H9 (cell line): ENCODE results near the gene SLC4A2. TPM values are rescaled to one million over a fixed set of nuclear protein-coding genes. Genes with fewer than 3 reads are reported as not detected.

Experiments
- DNase-seq: peaks from one replicate; pipeline ENCODE4 v3.0.0-alpha.2; 2017
- H2AFZ ChIP-seq: one replicate; pipeline ENCODE4 v1.6.1; 2013; ENCODE audit warnings: mild to moderate bottlenecking, low read length, control low read depth, moderate library complexity
- H2AK5ac ChIP-seq: 2 replicates; pipeline ENCODE4 v1.6.1; 2013; ENCODE audit warnings: low read length, control low read depth, mixed read lengths; ENCODE audit not compliant: insufficient read length
- H2BK120ac ChIP-seq: one replicate; pipeline ENCODE4 v1.6.1; 2013; ENCODE audit warnings: low read depth, mild to moderate bottlenecking, low read length, control low read depth, inconsistent platforms; ENCODE audit not compliant: poor library complexity, severe bottlenecking
- H2BK12ac ChIP-seq: 2 replicates; pipeline ENCODE4 v1.6.1; 2013; ENCODE audit warnings: low read length, control low read depth, mixed read lengths, low read depth; ENCODE audit not compliant: insufficient read length
- H2BK15ac ChIP-seq: 2 replicates; pipeline ENCODE4 v1.6.1; 2013; ENCODE audit warnings: low read depth, low read length, control low read depth
- H2BK20ac ChIP-seq: one replicate; pipeline ENCODE4 v1.6.1; 2013; ENCODE audit warnings: low read depth, mild to moderate bottlenecking, low read length, control low read depth, inconsistent platforms; ENCODE audit not compliant: poor library complexity, severe bottlenecking
- H2BK5ac ChIP-seq: 2 replicates; pipeline ENCODE4 v1.6.1; 2013; ENCODE audit warnings: low read length, control low read depth, mixed read lengths; ENCODE audit not compliant: insufficient read length
- H3K14ac ChIP-seq: 2 replicates; pipeline ENCODE4 v1.6.1; 2013; ENCODE audit warnings: low read length, control low read depth; ENCODE audit not compliant: insufficient read depth
- H3K18ac ChIP-seq: 2 replicates; pipeline ENCODE4 v1.6.1; 2013; ENCODE audit warnings: low read depth, mild to moderate bottlenecking, mixed read lengths, low read length, control low read depth; ENCODE audit not compliant: insufficient read length
- H3K23ac ChIP-seq: 2 replicates; pipeline ENCODE4 v1.6.1; 2013; ENCODE audit warnings: low read length, control low read depth, mixed read lengths, low read depth; ENCODE audit not compliant: insufficient read length
- H3K23me2 ChIP-seq: 2 replicates; pipeline ENCODE4 v1.6.1; 2013; ENCODE audit warnings: low read depth, mild to moderate bottlenecking, mixed read lengths, low read length, control low read depth; ENCODE audit not compliant: insufficient read length, poor library complexity, severe bottlenecking
- H3K27ac ChIP-seq: 2 replicates; pipeline ENCODE4 v1.5.1; 2013; ENCODE audit warnings: low read length, control low read depth, mixed read lengths, low read depth; ENCODE audit not compliant: insufficient read length
- H3K27me3 ChIP-seq: 2 replicates; pipeline ENCODE4 v1.6.1; 2013; ENCODE audit warnings: low read length, control low read depth, inconsistent platforms; ENCODE audit not compliant: insufficient read depth
- H3K4ac ChIP-seq: 2 replicates; pipeline ENCODE4 v1.6.1; 2013; ENCODE audit warnings: low read depth, mild to moderate bottlenecking, control low read depth, inconsistent platforms, low read length, moderate library complexity
- H3K4me1 ChIP-seq: 2 replicates; pipeline ENCODE4 v1.6.1; 2013; ENCODE audit warnings: low read length, control low read depth, inconsistent platforms; ENCODE audit not compliant: insufficient read depth
- H3K4me2 ChIP-seq: 2 replicates; pipeline ENCODE4 v1.6.1; 2013; ENCODE audit warnings: low read length, control low read depth, mixed read lengths; ENCODE audit not compliant: insufficient read length, insufficient read depth
- H3K56ac ChIP-seq: 2 replicates; pipeline ENCODE4 v1.6.1; 2013; ENCODE audit warnings: low read depth, mild to moderate bottlenecking, mixed read lengths, low read length, control low read depth; ENCODE audit not compliant: insufficient read length
- H3K79me1 ChIP-seq: 2 replicates; pipeline ENCODE4 v1.6.1; 2013; ENCODE audit warnings: low read depth, mild to moderate bottlenecking, moderate library complexity, low read length, control low read depth, inconsistent platforms; ENCODE audit not compliant: insufficient read depth, poor library complexity, severe bottlenecking
- H3K79me2 ChIP-seq: 2 replicates; pipeline ENCODE4 v1.6.1; 2013; ENCODE audit warnings: low read length, control low read depth, inconsistent platforms; ENCODE audit not compliant: insufficient read depth
- H3K9ac ChIP-seq: 2 replicates; pipeline ENCODE4 v1.6.1; 2013; ENCODE audit warnings: low read length, control low read depth, mixed read lengths; ENCODE audit not compliant: insufficient read length; ENCODE audit errors: extremely low read depth
- H3K9me3 ChIP-seq: one replicate; pipeline ENCODE4 v1.6.1; 2013; ENCODE audit warnings: low read depth, low read length, inconsistent platforms; ENCODE audit not compliant: control insufficient read depth
- H3T11ph ChIP-seq: one replicate; pipeline ENCODE4 v1.6.1; 2013; ENCODE audit warnings: mild to moderate bottlenecking, low read length, control low read depth, inconsistent platforms
- H4K20me1 ChIP-seq: one replicate; pipeline ENCODE4 v1.6.1; 2013; ENCODE audit not compliant: control insufficient read depth, insufficient read length, insufficient read depth
- H4K5ac ChIP-seq: 2 replicates; pipeline ENCODE4 v1.6.1; 2013; ENCODE audit warnings: low read depth, mild to moderate bottlenecking, mixed read lengths, low read length, control low read depth; ENCODE audit not compliant: insufficient read length
- H4K8ac ChIP-seq: replicated peaks from 2 replicates; pipeline ENCODE4 v1.6.1; 2013; ENCODE audit warnings: low read length, control low read depth, mixed read lengths, low read depth; ENCODE audit not compliant: insufficient read length
- H4K91ac ChIP-seq: 2 replicates; pipeline ENCODE4 v1.6.1; 2013; ENCODE audit warnings: low read depth, mild to moderate bottlenecking, moderate library complexity, mixed read lengths, low read length, control low read depth; ENCODE audit not compliant: insufficient read length
- H3K27ac Mint-ChIP-seq, 3 experiments: 2 replicates in 2 of 3; 3 replicates in 1 of 3; pipeline ENCODE4 v1.8.0; 2020 to 2021; ENCODE audit warnings: mixed read lengths in 3 of 3, mild to moderate bottlenecking in 1 of 3, moderate library complexity in 1 of 3
- H3K27me3 Mint-ChIP-seq: 2 replicates; pipeline ENCODE4 v1.8.0; 2021; ENCODE audit warnings: low read depth, mild to moderate bottlenecking, moderate library complexity, mixed read lengths
- H3K36me3 Mint-ChIP-seq, 3 experiments: 2 replicates in 2 of 3; 3 replicates in 1 of 3; pipeline ENCODE4 v1.8.0; 2020 to 2021; ENCODE audit warnings: low read depth in 3 of 3, mixed read lengths in 3 of 3; ENCODE audit not compliant: insufficient read depth in 1 of 3
- H3K4me1 Mint-ChIP-seq, 2 experiments: 2 replicates each; pipeline ENCODE4 v1.8.0; 2020; ENCODE audit warnings: mixed read lengths in 2 of 2
- H3K4me3 Mint-ChIP-seq, 2 experiments: 2 replicates in 1 of 2; 3 replicates in 1 of 2; pipeline ENCODE4 v1.8.0; 2020 to 2021; ENCODE audit warnings: mild to moderate bottlenecking in 2 of 2, mixed read lengths in 2 of 2, moderate library complexity in 1 of 2
- H3K9me3 Mint-ChIP-seq, 2 experiments: 2 replicates in 1 of 2; 3 replicates in 1 of 2; pipeline ENCODE4 v1.8.0; 2020; ENCODE audit warnings: mild to moderate bottlenecking in 2 of 2, mixed read lengths in 2 of 2, moderate library complexity in 1 of 2
- CTCF ChIP-seq: fragments of 200-600 bp; sonication (generic); conservative IDR thresholded peaks from 3 replicates; pipeline ENCODE4 v1.8.0; 2021; ENCODE audit warnings: antibody characterized with exemption, mild to moderate bottlenecking
- WGBS: extraction: QIAGEN DNeasy Blood & Tissue Kit; methylation state at CpG from one replicate; pipeline ENCODE4 v1.1.7; 2013; ENCODE audit warnings: missing lambda C conversion rate, low lambda C conversion rate, mixed read lengths; ENCODE audit not compliant: insufficient read length; ENCODE audit errors: extremely low coverage; 5-methylcytosine and 5-hydroxymethylcytosine counted together
- total RNA-seq: library from RNA; stranded (reverse); gene quantifications from 2 replicates; pipeline ENCODE4 v1.2.1, GENCODE V29; 2021

SLC4A2 gene
- total RNA-seq, 1 experiment from 2014 or later = 136 TPM

GRCh38 chr7:151115836-151116418, 56.5 kb downstream of the SLC4A2 start:
- Histone ChIP-seq H3K27ac (no peak overlapping the region), H3K18ac (no peak overlapping the region), H4K20me1 (peaks cover 4% of the 10 kb centered on the region), H3K23me2 (no peaks in the 10 kb centered on the region), H2BK20ac (no peak overlapping the region), H4K5ac (no peak overlapping the region), H2BK12ac (no peak overlapping the region), H2BK5ac (no peak overlapping the region), H3K4me2 (no peak overlapping the region), H3T11ph (no peak overlapping the region), H3K14ac (no peak overlapping the region), H2AFZ (no peak overlapping the region), H3K4me1 (peaks cover 7% of the 10 kb centered on the region; the same call in 1 of the 2 replicates), H2AK5ac (no peak overlapping the region), H3K79me2 (peaks cover 4% of the 10 kb centered on the region; the same call in 1 of the 2 replicates), H4K91ac (no peak overlapping the region), H3K27me3 (no peaks in the 10 kb centered on the region), H3K79me1 (peaks cover 3% of the 10 kb centered on the region), H3K4ac (no peak overlapping the region), H3K9ac (no peak overlapping the region), H2BK15ac (no peak overlapping the region), H3K56ac (no peak overlapping the region), H3K23ac (no peak overlapping the region), H4K8ac (no peak overlapping the region), H2BK120ac (no peak overlapping the region), H3K9me3 (no peaks in the 10 kb centered on the region)
- WGBS = no CpG with 5 or more reads among the region's 14 CpGs
- Mint-ChIP-seq H3K4me3 (peak overlapping the region; percentile 64 to 78), H3K27ac (no peak overlapping the region), H3K9me3 (no peaks in the 10 kb centered on the region), H3K4me1 (peaks cover 19 to 23% of the 10 kb centered on the region in 2 experiments), H3K36me3 (peaks cover 19 to 31% (median 23%) of the 10 kb centered on the region in 3 experiments), H3K27me3 (peaks cover 6% of the 10 kb centered on the region)
- no peak for DNase-seq
- no peak for TF ChIP-seq CTCF
